K562 (cell line): Measurements from ENCODE around the gene PLEKHN1. TPM values are rescaled to one million over a fixed set of nuclear protein-coding genes. Genes with fewer than 3 reads are reported as not detected.
A peak's percentile ranks its signal among the peaks of the same experiment; 100 is the strongest.

Experiments used
- DDX20 ChIP-seq: fragments of 450-650 bp; IDR thresholded peaks from 2 replicates; pipeline ENCODE4 v1.6.1; 2016; ENCODE audit warnings: missing genetic modification characterization, low read depth, mild to moderate bottlenecking, missing compliant biosample characterization, moderate library complexity
- FIP1L1 ChIP-seq: fragments of 200-400 bp; formaldehyde crosslinking; IDR thresholded peaks from 2 replicates; pipeline ENCODE4 v1.6.1; 2018; ENCODE audit warnings: mild to moderate bottlenecking, low read depth, low read length; ENCODE audit not compliant: poor library complexity, severe bottlenecking
- MYBL2 ChIP-seq, 2 experiments: fragments of 450-650 bp in 1 of 2; sonication (generic) in 1 of 2; formaldehyde crosslinking in 1 of 2; IDR thresholded peaks; 2 replicates each; pipeline versions ENCODE4 v1.6.1 to v1.8.1; 2017 to 2022; ENCODE audit warnings: borderline replicate concordance in 1 of 2, inconsistent platforms in 1 of 2, low read depth in 1 of 2, mild to moderate bottlenecking in 1 of 2, missing genetic modification reagents in 1 of 2, moderate library complexity in 1 of 2
- PRPF4 ChIP-seq: fragments of 200-400 bp; formaldehyde crosslinking; IDR thresholded peaks from one replicate; pipeline ENCODE4 v1.6.1; 2017; ENCODE audit warnings: low read length, low read depth, mild to moderate bottlenecking; ENCODE audit not compliant: insufficient read depth, poor library complexity, severe bottlenecking
- polyA plus RNA-seq, 8 experiments: library from polyadenylated mRNA; depleted of rRNA in 4 of 8; stranded (reverse) in 5 of 8; unstranded in 3 of 8; fragments of >200 nt; fragmentation: Nextera tagmentation in 2 of 8; fragmentation: Illumina TruSeq in 1 of 8; extraction: Ambion mirVana in 2 of 8; extraction: Trizol in 1 of 8; gene quantifications; 2 replicates each; pipeline versions ENCODE4 v1.2.1 to v1.2.3, GENCODE V29; 2011 to 2014; ENCODE audit warnings: inconsistent platforms in 1 of 8, missing spikeins in 1 of 8
- total RNA-seq, 7 experiments: library from RNA; depleted of rRNA in 6 of 7; stranded (reverse); fragments of >200 nt in 6 of 7; fragmentation: Illumina TruSeq in 2 of 7; extraction: Trizol in 2 of 7; gene quantifications; 2 replicates each; pipeline versions ENCODE4 v1.2.1 to v1.2.3, GENCODE V29; 2011 to 2021; ENCODE audit warnings: low replicate concordance in 1 of 7
- TF ChIP-seq, protein P1 (sequence below), 3 experiments: fragments of 200-800 bp in 1 of 3; sonication (Bioruptor generic) in 1 of 3; sonication (generic) in 1 of 3; formaldehyde crosslinking in 1 of 3; IDR thresholded peaks; 2 replicates each; pipeline versions ENCODE4 v1.6.1 to v1.8.0; 2016 to 2022; ENCODE audit warnings: mild to moderate bottlenecking in 2 of 3, missing compliant biosample characterization in 2 of 3, missing genetic modification characterization in 2 of 3, missing genetic modification reagents in 1 of 3
- TF ChIP-seq, protein P2 (sequence below): sonication (generic); formaldehyde crosslinking; IDR thresholded peaks from 2 replicates; pipeline ENCODE4 v1.8.0; 2022; ENCODE audit warnings: mild to moderate bottlenecking, missing genetic modification reagents

PLEKHN1 gene
- total and polyA plus RNA-seq, 9 of the 15 experiments (the other 6 are each of a cell fraction or from before 2014, with no cell fraction given), result 0.07 to 1.5 (median 0.13) TPM; not detected in 2

DNA sequence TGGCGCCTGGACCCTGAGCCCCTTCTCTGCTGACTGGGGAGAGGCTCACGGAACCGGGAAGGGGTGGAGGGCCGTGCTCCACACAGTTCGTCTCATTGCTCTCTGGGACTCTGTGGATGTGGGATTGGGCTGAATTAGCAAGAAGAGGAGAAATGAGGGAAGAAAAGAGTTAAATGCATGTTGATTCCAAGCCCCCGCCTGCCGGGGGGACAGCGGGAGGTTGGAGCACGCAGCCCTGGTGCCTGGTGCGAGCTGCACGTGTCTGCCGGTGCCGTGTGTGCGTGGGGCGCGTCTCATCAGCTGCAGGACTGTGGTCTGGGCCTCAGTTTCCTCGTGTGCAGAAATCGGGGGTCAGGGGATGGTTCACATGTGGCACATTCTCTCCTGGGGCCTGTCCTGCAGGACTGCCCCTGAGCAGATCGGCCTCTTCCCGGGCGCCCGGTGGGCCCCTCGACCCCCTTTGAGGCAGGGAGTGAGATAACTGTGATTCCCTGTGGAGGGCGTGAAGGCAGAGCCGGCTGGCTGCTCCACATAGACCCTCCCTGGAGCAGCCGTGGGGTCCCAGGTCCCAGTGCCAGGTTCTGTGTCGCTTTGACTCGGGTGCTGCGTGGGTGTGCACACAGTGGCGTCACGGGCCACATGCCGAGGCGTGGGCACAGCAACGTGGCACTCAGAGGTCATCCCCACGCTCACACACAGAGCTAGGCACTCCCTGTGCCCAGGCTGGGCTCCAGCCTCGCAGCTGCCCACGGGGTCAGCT is 31.1 kb upstream of the PLEKHN1 start (continued):
- TF ChIP-seq MYBL2 (IDR thresholded peaks at IDR 0.05; ENCODE audit: low read depth) (no peak), MYBL2 (CRISPR knock-in tag; IDR thresholded peaks at IDR 0.05; ENCODE audit: borderline replicate concordance) (peak; percentile 25; the same call in 1 of the 2 replicates), DDX20 (tag) (no peak), PRPF4 (no peak), FIP1L1 (peak; percentile 23)
- TF ChIP-seq, protein P1, sequence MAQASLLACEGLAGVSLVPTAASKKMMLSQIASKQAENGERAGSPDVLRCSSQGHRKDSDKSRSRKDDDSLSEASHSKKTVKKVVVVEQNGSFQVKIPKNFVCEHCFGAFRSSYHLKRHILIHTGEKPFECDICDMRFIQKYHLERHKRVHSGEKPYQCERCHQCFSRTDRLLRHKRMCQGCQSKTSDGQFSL (CRISPR knock-in tag; IDR thresholded peaks at IDR 0.05), result 0 out of 2 replicates have a peak, but pooled peaks have one; percentile 28
- TF ChIP-seq, protein P1 (tag; IDR thresholded peaks at IDR 0.05), result no peak
- TF ChIP-seq, protein P2, sequence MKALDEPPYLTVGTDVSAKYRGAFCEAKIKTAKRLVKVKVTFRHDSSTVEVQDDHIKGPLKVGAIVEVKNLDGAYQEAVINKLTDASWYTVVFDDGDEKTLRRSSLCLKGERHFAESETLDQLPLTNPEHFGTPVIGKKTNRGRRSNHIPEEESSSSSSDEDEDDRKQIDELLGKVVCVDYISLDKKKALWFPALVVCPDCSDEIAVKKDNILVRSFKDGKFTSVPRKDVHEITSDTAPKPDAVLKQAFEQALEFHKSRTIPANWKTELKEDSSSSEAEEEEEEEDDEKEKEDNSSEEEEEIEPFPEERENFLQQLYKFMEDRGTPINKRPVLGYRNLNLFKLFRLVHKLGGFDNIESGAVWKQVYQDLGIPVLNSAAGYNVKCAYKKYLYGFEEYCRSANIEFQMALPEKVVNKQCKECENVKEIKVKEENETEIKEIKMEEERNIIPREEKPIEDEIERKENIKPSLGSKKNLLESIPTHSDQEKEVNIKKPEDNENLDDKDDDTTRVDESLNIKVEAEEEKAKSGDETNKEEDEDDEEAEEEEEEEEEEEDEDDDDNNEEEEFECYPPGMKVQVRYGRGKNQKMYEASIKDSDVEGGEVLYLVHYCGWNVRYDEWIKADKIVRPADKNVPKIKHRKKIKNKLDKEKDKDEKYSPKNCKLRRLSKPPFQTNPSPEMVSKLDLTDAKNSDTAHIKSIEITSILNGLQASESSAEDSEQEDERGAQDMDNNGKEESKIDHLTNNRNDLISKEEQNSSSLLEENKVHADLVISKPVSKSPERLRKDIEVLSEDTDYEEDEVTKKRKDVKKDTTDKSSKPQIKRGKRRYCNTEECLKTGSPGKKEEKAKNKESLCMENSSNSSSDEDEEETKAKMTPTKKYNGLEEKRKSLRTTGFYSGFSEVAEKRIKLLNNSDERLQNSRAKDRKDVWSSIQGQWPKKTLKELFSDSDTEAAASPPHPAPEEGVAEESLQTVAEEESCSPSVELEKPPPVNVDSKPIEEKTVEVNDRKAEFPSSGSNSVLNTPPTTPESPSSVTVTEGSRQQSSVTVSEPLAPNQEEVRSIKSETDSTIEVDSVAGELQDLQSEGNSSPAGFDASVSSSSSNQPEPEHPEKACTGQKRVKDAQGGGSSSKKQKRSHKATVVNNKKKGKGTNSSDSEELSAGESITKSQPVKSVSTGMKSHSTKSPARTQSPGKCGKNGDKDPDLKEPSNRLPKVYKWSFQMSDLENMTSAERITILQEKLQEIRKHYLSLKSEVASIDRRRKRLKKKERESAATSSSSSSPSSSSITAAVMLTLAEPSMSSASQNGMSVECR (CRISPR knock-in tag), result 0 out of 2 replicates have a peak, but pooled peaks have one; percentile 27
- TF ChIP-seq, all 486 proteins: peak for 9
